Prostate gland (tissue), 2 donors: Measurements from ENCODE around the gene RPP25. TPM values are rescaled to one million over a fixed set of nuclear protein-coding genes. Genes with fewer than 3 reads are reported as not detected.
"Not testable (repeated sequence)": the region's sequence is repeated elsewhere in the genome, so short reads cannot be mapped to it uniquely, and the experiment has no call there.

ENCODE experiments used
- DNase-seq: peaks from one replicate; pipeline ENCODE4 v3.0.0-alpha.2; 2019; ENCODE audit warnings: low spot score
- H3K27ac ChIP-seq, 2 donors: fragments of 200-600 bp; sonication (generic); 2 replicates each; pipeline ENCODE4 v1.5.1; 2017 to 2019
- H3K27me3 ChIP-seq: fragments of 200-600 bp; sonication (generic); replicated peaks from 2 replicates; pipeline ENCODE4 v1.5.1; 2019; ENCODE audit not compliant: insufficient read depth
- H3K36me3 ChIP-seq, 2 donors: fragments of 200-600 bp; sonication (generic); 1 replicate in 1 of 2; 2 replicates in 1 of 2; pipeline versions ENCODE4 v1.5.1 to v1.8.1; 2017 to 2019
- H3K4me1 ChIP-seq: fragments of 200-600 bp; sonication (generic); replicated peaks from 2 replicates; pipeline ENCODE4 v1.5.1; 2019
- H3K4me3 ChIP-seq, 2 donors: fragments of 200-600 bp; sonication (generic); 2 replicates each; pipeline ENCODE4 v1.5.1; 2017 to 2019
- H3K9me3 ChIP-seq: fragments of 200-600 bp; sonication (generic); 2 replicates; pipeline ENCODE4 v1.5.1; 2017
- POLR2A ChIP-seq: fragments of 450-650 bp; IDR thresholded peaks from one replicate; pipeline ENCODE4 v1.6.1; 2016; ENCODE audit warnings: antibody characterized with exemption, mild to moderate bottlenecking
- POLR2AphosphoS5 ChIP-seq: sonication (generic); formaldehyde crosslinking; IDR thresholded peaks from one replicate; pipeline ENCODE4 v1.6.1; 2017; ENCODE audit warnings: antibody characterized with exemption
- WGBS: methylation state at CpG from one replicate; pipeline ENCODE4 v1.1.5; 2018; 5-methylcytosine and 5-hydroxymethylcytosine counted together
- intact Hi-C: fragments of 100-400 bp; cut with DNase I; formaldehyde crosslinking; loops from one replicate; pipeline ENCODE4 v1.14.2; 2022
- total RNA-seq, 2 donors: library from RNA; depleted of rRNA; stranded (reverse); fragments of >200 nt; gene quantifications; one replicate each; pipeline ENCODE4 v1.1.0, GENCODE V29; 2016
- TF ChIP-seq, protein P1 (sequence below), 4 experiments: fragments of 200-600 bp in 2 of 4; fragments of 450-650 bp in 2 of 4; sonication (generic) in 2 of 4; IDR thresholded peaks; 1 replicate in 3 of 4; 2 replicates in 1 of 4; pipeline ENCODE4 v1.5.1; 2016 to 2019; ENCODE audit warnings: antibody characterized with exemption in 4 of 4, mild to moderate bottlenecking in 2 of 4, moderate library complexity in 2 of 4

The RPP25 gene
- total RNA-seq, 2 donors from 2014 or later = 3.8 to 17.6 TPM

DNA sequence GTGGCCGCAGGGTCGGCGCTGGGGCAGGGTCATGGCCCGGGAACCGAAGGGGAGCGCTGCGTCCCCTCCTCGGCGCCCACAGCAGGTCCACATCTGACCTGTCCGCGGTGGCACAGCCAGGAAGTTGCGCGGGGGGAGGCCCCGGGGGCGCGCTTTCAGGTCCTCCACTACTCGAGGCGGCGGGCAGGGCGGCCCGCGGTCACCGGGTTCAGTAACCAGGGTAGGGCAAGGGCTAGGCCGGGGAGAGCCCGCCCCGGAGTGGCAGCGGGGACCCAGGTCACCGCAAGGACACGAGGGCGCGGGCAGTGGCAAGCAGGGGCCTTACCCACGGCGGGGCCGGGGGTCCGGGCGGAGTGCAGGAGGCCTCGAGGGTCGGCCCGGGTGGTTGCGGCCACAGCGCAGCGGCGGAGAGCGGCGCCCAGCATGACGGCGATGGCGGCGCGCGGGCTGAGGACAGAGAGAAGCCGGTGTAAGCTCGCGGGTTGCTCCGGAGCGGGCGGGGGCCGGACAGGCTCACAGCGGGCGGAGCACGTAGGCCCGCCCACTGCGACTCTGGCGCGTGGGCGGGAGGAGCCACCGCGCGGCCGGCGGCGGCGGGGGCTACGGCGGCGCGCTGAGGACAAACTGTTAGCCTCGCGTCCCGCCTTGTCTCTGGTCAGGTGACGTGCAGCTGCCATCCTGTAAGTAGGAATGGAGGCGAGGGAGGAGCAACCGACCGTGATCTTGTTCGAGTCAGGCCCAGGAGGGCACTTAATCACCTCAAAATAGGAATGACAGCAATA lies 18.8 kb downstream of the RPP25 start, which contains the start of gene COX5A:
Gene COX5A (minus strand): TSS at position 484 of the 782 bp plus-strand sequence. CDS start 59 bp downstream, at position 425.
- TF ChIP-seq POLR2A (peak; percentile 78), POLR2AphosphoS5 (peak; percentile 90)
- TF ChIP-seq, protein P1, sequence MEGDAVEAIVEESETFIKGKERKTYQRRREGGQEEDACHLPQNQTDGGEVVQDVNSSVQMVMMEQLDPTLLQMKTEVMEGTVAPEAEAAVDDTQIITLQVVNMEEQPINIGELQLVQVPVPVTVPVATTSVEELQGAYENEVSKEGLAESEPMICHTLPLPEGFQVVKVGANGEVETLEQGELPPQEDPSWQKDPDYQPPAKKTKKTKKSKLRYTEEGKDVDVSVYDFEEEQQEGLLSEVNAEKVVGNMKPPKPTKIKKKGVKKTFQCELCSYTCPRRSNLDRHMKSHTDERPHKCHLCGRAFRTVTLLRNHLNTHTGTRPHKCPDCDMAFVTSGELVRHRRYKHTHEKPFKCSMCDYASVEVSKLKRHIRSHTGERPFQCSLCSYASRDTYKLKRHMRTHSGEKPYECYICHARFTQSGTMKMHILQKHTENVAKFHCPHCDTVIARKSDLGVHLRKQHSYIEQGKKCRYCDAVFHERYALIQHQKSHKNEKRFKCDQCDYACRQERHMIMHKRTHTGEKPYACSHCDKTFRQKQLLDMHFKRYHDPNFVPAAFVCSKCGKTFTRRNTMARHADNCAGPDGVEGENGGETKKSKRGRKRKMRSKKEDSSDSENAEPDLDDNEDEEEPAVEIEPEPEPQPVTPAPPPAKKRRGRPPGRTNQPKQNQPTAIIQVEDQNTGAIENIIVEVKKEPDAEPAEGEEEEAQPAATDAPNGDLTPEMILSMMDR (IDR thresholded peaks at IDR 0.05) = peak in 2 of 4 experiments; percentile 3 to 20
- peak within 1 kb of the TSS; percentile 81 to 96 for H3K4me3 ChIP-seq
- no peaks in the 10 kb centered on the region for H3K27me3 ChIP-seq
- intact Hi-C loops = no loop called here
- WGBS = under 1% methylated on average over 85 of the region's 85 CpGs
- peak; percentile 94 for DNase-seq
- H3K27ac ChIP-seq = peak within 1 kb of the TSS; percentile 90 to 93
- no peaks in the 10 kb centered on the region for H3K36me3 ChIP-seq
- H3K4me1 ChIP-seq = no peaks in the 10 kb centered on the region
- no peaks in the 10 kb centered on the region for H3K9me3 ChIP-seq

DNA sequence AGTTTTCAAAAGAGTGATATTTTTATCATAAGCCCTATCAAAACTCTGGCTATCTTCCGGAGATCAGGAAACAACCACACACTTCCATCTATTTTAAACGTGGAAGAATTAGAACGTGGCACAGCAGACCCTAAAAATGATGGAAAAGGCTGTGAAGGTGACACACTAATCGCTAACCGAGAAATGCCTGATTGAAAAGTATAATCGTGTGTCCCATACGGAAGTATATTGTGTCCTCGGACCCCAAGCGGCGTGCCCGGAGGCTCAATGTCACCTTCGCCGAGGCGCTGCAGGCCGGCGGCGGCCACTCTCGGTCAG lies 19.3 kb downstream of the RPP25 start:
- intact Hi-C loops = no loop called here

GRCh38 chr15:74935193-74935592 lies 21.4 kb downstream of the RPP25 start:
- H3K4me1 ChIP-seq, intact Hi-C loops, H3K27ac ChIP-seq: not testable (repeated sequence)

More for the DNA sequence above, 19.3 kb downstream of the RPP25 start:
- no peak for DNase-seq
- Histone ChIP-seq H3K4me3 (peak overlapping the region; percentile 81 to 96), H3K27ac (peak overlapping the region; percentile 90 to 93), H3K27me3 (no peaks in the 10 kb centered on the region), H3K9me3 (no peaks in the 10 kb centered on the region), H3K4me1 (no peaks in the 10 kb centered on the region), H3K36me3 (no peaks in the 10 kb centered on the region)
- TF ChIP-seq, protein P1 (IDR thresholded peaks at IDR 0.05) = no peak
- TF ChIP-seq POLR2AphosphoS5 = peak; percentile 23
- whole genome bisulfite sequencing = under 1% methylated on average over 18 of the region's 18 CpGs

GRCh38 chr15:74933573-74933972 lies 23.0 kb downstream of the RPP25 start:
- Histone ChIP-seq H3K4me3 (no peak overlapping the region), H3K36me3 (no peaks in the 10 kb centered on the region), H3K4me1 (no peaks in the 10 kb centered on the region), H3K27ac (no peak overlapping the region), H3K27me3 (no peaks in the 10 kb centered on the region), H3K9me3 (no peaks in the 10 kb centered on the region)
- intact Hi-C loops = no loop called here
- DNase-seq = no peak
- TF ChIP-seq, protein P1 (IDR thresholded peaks at IDR 0.05) = no peak
- no peak for TF ChIP-seq POLR2AphosphoS5
- 48% methylated on average over 2 of the region's 2 CpGs for WGBS

More at GRCh38 chr15:74935193-74935592, 21.4 kb downstream of the RPP25 start:
- not testable (repeated sequence) for H3K36me3 ChIP-seq, H3K9me3 ChIP-seq, DNase-seq, H3K4me3 ChIP-seq, H3K27me3 ChIP-seq
- 88% methylated on average over 3 of the region's 3 CpGs for WGBS

DNA sequence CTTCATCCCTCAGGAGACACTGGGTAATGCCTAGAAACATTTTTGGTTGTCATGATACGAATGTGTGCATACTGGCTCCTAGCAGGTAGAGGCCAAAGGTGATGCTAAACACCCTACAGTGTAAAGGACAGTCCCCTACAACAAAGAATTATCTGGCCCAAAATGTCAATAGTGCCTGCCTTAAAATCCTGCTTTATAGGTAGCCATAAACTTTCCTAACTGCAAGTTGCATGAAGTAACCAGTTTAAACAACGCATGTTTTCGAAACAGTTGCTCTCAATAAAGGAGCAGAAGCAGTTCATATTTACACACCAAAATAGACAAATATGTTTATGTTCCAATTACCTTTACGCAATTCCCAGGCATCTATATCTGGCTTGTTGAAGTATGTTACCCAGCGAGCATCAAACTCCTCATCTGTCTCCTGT lies 27.8 kb downstream of the RPP25 start:
- Histone ChIP-seq H3K4me1 (no peaks in the 10 kb centered on the region), H3K36me3 (no peaks in the 10 kb centered on the region), H3K4me3 (no peak overlapping the region), H3K9me3 (no peaks in the 10 kb centered on the region), H3K27ac (no peak overlapping the region), H3K27me3 (no peaks in the 10 kb centered on the region)
- WGBS = 81% methylated on average over 5 of the region's 5 CpGs
- DNase-seq = no peak
- intact Hi-C loops = no loop called here
- TF ChIP-seq POLR2AphosphoS5 (peak; percentile 75), POLR2A (no peak)
- TF ChIP-seq, protein P1 (IDR thresholded peaks at IDR 0.05) = no peak
